Heart left ventricle (tissue), 13 donors: Measurements from ENCODE around the gene KDM3B.
"Not testable (repeated sequence)": the region's sequence is repeated elsewhere in the genome, so short reads cannot be mapped to it uniquely, and the experiment has no call there.

Experiments used
- POLR2A ChIP-seq, 2 donors: fragments of 450-650 bp; IDR thresholded peaks; one replicate each; pipeline ENCODE4 v1.6.1; 2017; ENCODE audit warnings: antibody characterized with exemption in 2 of 2, mild to moderate bottlenecking in 2 of 2, moderate library complexity in 2 of 2
- TF ChIP-seq, protein P1 (sequence below), 12 donors: fragments of 200-600 bp; sonication (generic) in 4 of 12; IDR thresholded peaks; one replicate each; pipeline versions ENCODE4 v1.5.0 to v1.8.0; 2018 to 2022; ENCODE audit warnings: antibody characterized with exemption in 12 of 12, mild to moderate bottlenecking in 5 of 12
- donor health status: ischemic (EF 13 %, LVEDD 7.1; RV severe dilation, severe dysfunction).
- donor health status: DM: no; HTN: yes; CAD: no.
- donor health status: DM: no; HTN: no; CAD: no.
- donor health status: ischemic (EF 25% LVEDD 6.9; RV normal size, moderate dysfunction).
- donor health status: ischemic (EF 25% LVEDD 5.7; RV mildly dilated, moderate dysfunction).
- donor health status: ischemic (EF 35%, LVEDD 5.7; RV mildly dilated, moderate dysfunction).
- donor health status: nonischemic (EF 11% LVEDD 7.7; RV severe dilation, severe dysfunction).
- donor health status: DM: yes; HTN: yes; CAD: no.
- donor health status: PGD.
- donor health status: ischemic (EF 29% LVEDD 5.4; RV normal size, mild dysfunction).
- donor health status: nonischemic (EF 23%, LVEDD 6.1; RV moderate dilation, normal function).

DNA sequence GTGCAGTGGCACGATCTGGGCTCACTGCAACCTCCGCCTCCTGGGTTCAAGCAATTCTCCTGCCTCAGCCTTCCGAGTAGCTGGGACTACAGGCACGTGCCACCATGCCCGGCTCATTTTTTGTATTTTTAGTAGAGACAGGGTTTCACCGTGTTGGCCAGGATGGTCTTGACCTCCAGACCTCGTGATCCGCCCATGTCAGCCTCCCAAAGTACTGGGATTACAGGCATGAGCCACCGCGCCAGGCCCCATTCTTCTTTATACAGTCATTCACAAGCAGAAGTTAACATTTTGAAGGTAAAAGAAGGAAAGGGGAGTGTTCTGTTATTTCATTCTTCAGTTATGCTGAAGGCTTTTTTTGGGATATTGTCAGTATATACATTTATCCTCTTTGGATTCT, 37.4 kb downstream of the KDM3B start:
- TF ChIP-seq, protein P1, sequence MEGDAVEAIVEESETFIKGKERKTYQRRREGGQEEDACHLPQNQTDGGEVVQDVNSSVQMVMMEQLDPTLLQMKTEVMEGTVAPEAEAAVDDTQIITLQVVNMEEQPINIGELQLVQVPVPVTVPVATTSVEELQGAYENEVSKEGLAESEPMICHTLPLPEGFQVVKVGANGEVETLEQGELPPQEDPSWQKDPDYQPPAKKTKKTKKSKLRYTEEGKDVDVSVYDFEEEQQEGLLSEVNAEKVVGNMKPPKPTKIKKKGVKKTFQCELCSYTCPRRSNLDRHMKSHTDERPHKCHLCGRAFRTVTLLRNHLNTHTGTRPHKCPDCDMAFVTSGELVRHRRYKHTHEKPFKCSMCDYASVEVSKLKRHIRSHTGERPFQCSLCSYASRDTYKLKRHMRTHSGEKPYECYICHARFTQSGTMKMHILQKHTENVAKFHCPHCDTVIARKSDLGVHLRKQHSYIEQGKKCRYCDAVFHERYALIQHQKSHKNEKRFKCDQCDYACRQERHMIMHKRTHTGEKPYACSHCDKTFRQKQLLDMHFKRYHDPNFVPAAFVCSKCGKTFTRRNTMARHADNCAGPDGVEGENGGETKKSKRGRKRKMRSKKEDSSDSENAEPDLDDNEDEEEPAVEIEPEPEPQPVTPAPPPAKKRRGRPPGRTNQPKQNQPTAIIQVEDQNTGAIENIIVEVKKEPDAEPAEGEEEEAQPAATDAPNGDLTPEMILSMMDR (IDR thresholded peaks at IDR 0.05): not testable (repeated sequence)
- not testable (repeated sequence) for TF ChIP-seq POLR2A (IDR thresholded peaks at IDR 0.05)
